Skeletal muscle cell (primary cell): ENCODE measurements around the gene RNPEPL1.
"Not testable (repeated sequence)": the region's sequence is repeated elsewhere in the genome, so short reads cannot be mapped to it uniquely, and the experiment has no call there.

ENCODE experiments used
- DNase-seq: peaks from one replicate; pipeline ENCODE4 v3.0.0-alpha.2; 2010; ENCODE audit warnings: low read depth
- H3K4me3 ChIP-seq: 2 replicates; pipeline ENCODE4 v1.5.1; 2011; ENCODE audit warnings: low read depth, mild to moderate bottlenecking, control low read depth, low read length, moderate library complexity

The RNPEPL1 gene

GRCh38 chr2:240532031-240532775, 36.1 kb upstream of the RNPEPL1 start:
- no peak overlapping the region for H3K4me3 ChIP-seq
- DNase-seq, result no peak

- DNase-seq, result no peak
Measured at GRCh38 chr2:240538031-240538780, 30.1 kb upstream of the RNPEPL1 start.

GRCh38 chr2:240539101-240539500, 29.2 kb upstream of the RNPEPL1 start:
- H3K4me3 ChIP-seq, DNase-seq: not testable (repeated sequence)

More at GRCh38 chr2:240538031-240538780, 30.1 kb upstream of the RNPEPL1 start:
- no peak overlapping the region for H3K4me3 ChIP-seq

- DNase-seq, result no peak
- no peak overlapping the region for H3K4me3 ChIP-seq
Measured at GRCh38 chr2:240539906-240540305, 28.4 kb upstream of the RNPEPL1 start.

GRCh38 chr2:240551288-240551687, 17.0 kb upstream of the RNPEPL1 start:
- DNase-seq, result no peak
- H3K4me3 ChIP-seq, result no peak overlapping the region

GRCh38 chr2:240551811-240552210, 16.5 kb upstream of the RNPEPL1 start:
- no peak overlapping the region for H3K4me3 ChIP-seq
- no peak for DNase-seq

GRCh38 chr2:240553956-240554480, 14.3 kb upstream of the RNPEPL1 start:
- H3K4me3 ChIP-seq, result no peak overlapping the region
- no peak for DNase-seq

GRCh38 chr2:240554767-240555493, 13.4 kb upstream of the RNPEPL1 start:
- DNase-seq, result no peak

GRCh38 chr2:240555541-240556250, 12.6 kb upstream of the RNPEPL1 start:
- DNase-seq, result no peak
- no peak overlapping the region for H3K4me3 ChIP-seq

More at GRCh38 chr2:240554767-240555493, 13.4 kb upstream of the RNPEPL1 start:
- no peak overlapping the region for H3K4me3 ChIP-seq

GRCh38 chr2:240556553-240557100, 11.7 kb upstream of the RNPEPL1 start:
- peak overlapping the region; percentile 57 for H3K4me3 ChIP-seq
- DNase-seq, result no peak

GRCh38 chr2:240557101-240557751, 11.1 kb upstream of the RNPEPL1 start:
- no peak for DNase-seq
- H3K4me3 ChIP-seq, result peak overlapping the region; percentile 57

GRCh38 chr2:240557808-240558207, 10.5 kb upstream of the RNPEPL1 start, which contains the start of gene ANKMY1:
TSS of gene ANKMY1 (minus strand) at chr2:240557988. CDS start at chr2:240557335, 653 bp downstream.
- peak within 1 kb of the TSS; percentile 57 for H3K4me3 ChIP-seq
- DNase-seq, result peak; percentile 31

GRCh38 chr2:240558236-240558761, 10.0 kb upstream of the RNPEPL1 start:
- H3K4me3 ChIP-seq, result peak overlapping the region; percentile 57
- DNase-seq, result no peak

- no peak for DNase-seq
- H3K4me3 ChIP-seq, result no peak overlapping the region
Measured at GRCh38 chr2:240559286-240559685, 9.0 kb upstream of the RNPEPL1 start.

GRCh38 chr2:240560084-240560479, 8.2 kb upstream of the RNPEPL1 start, which contains the start of gene DUSP28:
TSS of gene DUSP28 (plus strand) at chr2:240560357. CDS start at chr2:240560685, 328 bp downstream.
- H3K4me3 ChIP-seq, result peak within 1 kb of the TSS; percentile 77
- DNase-seq, result peak; percentile 52

GRCh38 chr2:240560480-240561324, 7.6 kb upstream of the RNPEPL1 start:
- DNase-seq, result peak; percentile 92
- peak overlapping the region; percentile 77 for H3K4me3 ChIP-seq

- DNase-seq, result peak; percentile 24
- H3K4me3 ChIP-seq, result peak overlapping the region; percentile 77
Measured at GRCh38 chr2:240561325-240561971, 6.8 kb upstream of the RNPEPL1 start.
